Hepatocyte (in vitro differentiated cells): ENCODE measurements around the gene KRTAP12-3. TPM values are rescaled to one million over a fixed set of nuclear protein-coding genes. Genes with fewer than 3 reads are reported as not detected.

Experiments used
- DNase-seq: peaks from one replicate; pipeline ENCODE4 v3.0.0-alpha.2; 2016; ENCODE audit warnings: low spot score
- H2AFZ ChIP-seq: fragments of 200-600 bp; sonication (generic); 2 replicates; pipeline ENCODE4 v1.6.0; 2016; ENCODE audit warnings: antibody characterized with exemption, mild to moderate bottlenecking
- H3K27ac ChIP-seq: fragments of 200-600 bp; sonication (generic); 2 replicates; pipeline ENCODE4 v1.5.1; 2016; ENCODE audit warnings: mild to moderate bottlenecking
- H3K27me3 ChIP-seq: fragments of 200-600 bp; sonication (generic); 2 replicates; pipeline ENCODE4 v1.6.1; 2016
- H3K36me3 ChIP-seq: fragments of 200-600 bp; sonication (generic); replicated peaks from 2 replicates; pipeline ENCODE4 v1.5.1; 2016; ENCODE audit warnings: low read depth; ENCODE audit not compliant: insufficient read depth
- H3K4me1 ChIP-seq: fragments of 200-600 bp; sonication (generic); 2 replicates; pipeline ENCODE4 v1.5.1; 2016; ENCODE audit warnings: mild to moderate bottlenecking, moderate library complexity; ENCODE audit not compliant: insufficient read depth
- H3K4me2 ChIP-seq: fragments of 200-600 bp; sonication (generic); 2 replicates; pipeline ENCODE4 v1.6.0; 2016
- H3K4me3 ChIP-seq: fragments of 200-600 bp; sonication (generic); 2 replicates; pipeline ENCODE4 v1.5.1; 2016; ENCODE audit warnings: mild to moderate bottlenecking
- H3K79me2 ChIP-seq: fragments of 200-600 bp; sonication (generic); 2 replicates; pipeline ENCODE4 v1.6.0; 2017; ENCODE audit warnings: mild to moderate bottlenecking
- H3K9me2 ChIP-seq: fragments of 200-600 bp; sonication (generic); replicated peaks from 2 replicates; pipeline ENCODE4 v1.6.0; 2017; ENCODE audit warnings: mild to moderate bottlenecking; ENCODE audit not compliant: insufficient read depth
- H3K9me3 ChIP-seq: fragments of 200-600 bp; sonication (generic); 2 replicates; pipeline ENCODE4 v1.5.1; 2016; ENCODE audit warnings: low read depth, mild to moderate bottlenecking
- H4K20me1 ChIP-seq: fragments of 200-600 bp; sonication (generic); 2 replicates; pipeline ENCODE4 v1.6.0; 2016; ENCODE audit warnings: mild to moderate bottlenecking; ENCODE audit not compliant: insufficient read depth, poor library complexity, severe bottlenecking
- CTCF ChIP-seq: fragments of 200-600 bp; sonication (generic); IDR thresholded peaks from 2 replicates; pipeline ENCODE4 v1.5.1; 2016; ENCODE audit warnings: antibody characterized with exemption, mild to moderate bottlenecking; ENCODE audit not compliant: poor library complexity
- EZH2 ChIP-seq: fragments of 200-600 bp; sonication (generic); IDR thresholded peaks from 2 replicates; pipeline ENCODE4 v1.6.1; 2016; ENCODE audit warnings: antibody characterized with exemption, mild to moderate bottlenecking, borderline replicate concordance
- EZH2phosphoT487 ChIP-seq: fragments of 200-600 bp; sonication (generic); IDR thresholded peaks from one replicate; pipeline ENCODE4 v1.6.1; 2018; ENCODE audit warnings: antibody characterized with exemption, mild to moderate bottlenecking, low read depth, moderate library complexity; ENCODE audit not compliant: unreplicated experiment, severe bottlenecking
- WGBS: methylation state at CpG from one replicate; pipeline ENCODE4 v1.1.6; 2016; ENCODE audit warnings: low lambda C conversion rate; ENCODE audit errors: missing lambda C conversion rate; 5-methylcytosine and 5-hydroxymethylcytosine counted together
- polyA plus RNA-seq: library from polyadenylated mRNA; unstranded; fragments of >200 nt; fragmentation: Nextera tagmentation; extraction: Ambion mirVana; gene quantifications from 2 replicates; pipeline ENCODE4 v1.2.1, GENCODE V29; 2016
- total RNA-seq: library from RNA; depleted of rRNA; stranded (reverse); fragments of >200 nt; gene quantifications from 2 replicates; pipeline ENCODE4 v1.2.3, GENCODE V29; 2014

KRTAP12-3 gene
- total and polyA plus RNA-seq, 2 experiments from 2014 or later = not detected

- Histone ChIP-seq H3K4me3 (no peak overlapping the region), H2AFZ (no peak overlapping the region), H3K27ac (no peak overlapping the region), H3K9me3 (no peaks in the 10 kb centered on the region), H3K36me3 (no peaks in the 10 kb centered on the region), H3K79me2 (no peaks in the 10 kb centered on the region), H3K4me1 (no peaks in the 10 kb centered on the region), H3K9me2 (no peaks in the 10 kb centered on the region), H4K20me1 (no peaks in the 10 kb centered on the region), H3K4me2 (no peak overlapping the region), H3K27me3 (no peaks in the 10 kb centered on the region)
- 82% methylated on average over 13 of the region's 18 CpGs for WGBS
- DNase-seq = no peak
- TF ChIP-seq EZH2 (no peak), EZH2phosphoT487 (no peak), CTCF (no peak)
Measured at GRCh38 chr21:44628707-44629391, 28.9 kb upstream of the KRTAP12-3 start.

- no peaks in the 10 kb centered on the region for H4K20me1 ChIP-seq
- H3K9me2 ChIP-seq = no peaks in the 10 kb centered on the region
- no peaks in the 10 kb centered on the region for H3K27me3 ChIP-seq
- TF ChIP-seq CTCF (no peak), EZH2phosphoT487 (no peak), EZH2 (no peak)
- H3K36me3 ChIP-seq = no peaks in the 10 kb centered on the region
- H3K4me3 ChIP-seq = no peak overlapping the region
- H3K27ac ChIP-seq = no peak overlapping the region
- no peaks in the 10 kb centered on the region for H3K9me3 ChIP-seq
- WGBS = 100% methylated on average over 2 of the region's 2 CpGs
- DNase-seq = no peak
- H3K4me2 ChIP-seq = no peak overlapping the region
- H2AFZ ChIP-seq = no peak overlapping the region
- no peaks in the 10 kb centered on the region for H3K4me1 ChIP-seq
- no peaks in the 10 kb centered on the region for H3K79me2 ChIP-seq
Measured at GRCh38 chr21:44630440-44630839, 27.3 kb upstream of the KRTAP12-3 start.

GRCh38 chr21:44632067-44632466, 25.7 kb upstream of the KRTAP12-3 start:
- H3K27ac ChIP-seq = no peak overlapping the region
- WGBS = 93% methylated on average over 1 of the region's 1 CpG
- DNase-seq = no peak
- H3K36me3 ChIP-seq = no peaks in the 10 kb centered on the region
- H3K4me1 ChIP-seq = no peaks in the 10 kb centered on the region
- H2AFZ ChIP-seq = no peak overlapping the region
- no peaks in the 10 kb centered on the region for H3K79me2 ChIP-seq
- no peaks in the 10 kb centered on the region for H3K9me3 ChIP-seq
- H3K27me3 ChIP-seq = no peaks in the 10 kb centered on the region
- no peak overlapping the region for H3K4me2 ChIP-seq
- no peak overlapping the region for H3K4me3 ChIP-seq
- no peak for TF ChIP-seq EZH2
- TF ChIP-seq CTCF = no peak
- TF ChIP-seq EZH2phosphoT487 = no peak
- no peaks in the 10 kb centered on the region for H4K20me1 ChIP-seq
- H3K9me2 ChIP-seq = no peaks in the 10 kb centered on the region
